ENCODE data around the gene CORO7.

- TF ChIP-seq POLR2A (IDR thresholded peaks at IDR 0.05; ENCODE audit: low read depth, low read length) (no peak), POLR2AphosphoS5 (IDR thresholded peaks at IDR 0.05; ENCODE audit: low read depth, low read length) (no peak), TAF1 (IDR thresholded peaks at IDR 0.05; ENCODE audit: low read depth, low read length) (no peak), PAX5 (IDR thresholded peaks at IDR 0.05; ENCODE audit: insufficient read depth, low read length, severe bottlenecking) (no peak), SPI1 (IDR thresholded peaks at IDR 0.05; ENCODE audit: low read depth, low read length) (no peak)
Observed at GRCh38 chr16:4323845-4324488, 92.4 kb downstream of the CORO7 start.
